ENCODE measurements around the gene NR3C2.

The NR3C2 gene

DNA sequence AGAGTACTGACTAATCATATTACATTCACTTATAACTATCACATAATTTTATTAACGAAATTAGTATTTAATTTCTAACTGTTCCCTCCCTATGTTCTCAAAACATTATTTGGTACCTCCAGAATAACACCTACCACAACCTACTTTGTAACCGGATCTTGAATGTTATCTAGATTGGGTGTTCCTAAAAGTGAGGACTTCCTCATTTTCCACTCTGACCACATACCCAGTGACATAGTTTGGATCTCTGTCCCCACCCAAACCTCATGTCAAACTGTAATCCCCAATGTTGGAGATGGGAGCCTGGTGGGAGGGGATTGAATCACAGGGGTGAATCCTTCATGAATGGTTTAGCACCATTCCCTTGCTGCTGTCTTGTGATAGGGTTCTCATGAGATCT is 21.8 kb downstream of the NR3C2 start:
- Histone ChIP-seq H3K36me3 (ENCODE audit: insufficient read depth, low read length) (no peaks in the 10 kb centered on the region), H3F3A (ENCODE audit: insufficient read depth, low read length) (no peaks in the 10 kb centered on the region), H3K4me1 (ENCODE audit: insufficient read depth, low read length, severe bottlenecking) (peaks cover 18% of the 10 kb centered on the region), H3K27me3 (ENCODE audit: insufficient read depth, low read length) (no peaks in the 10 kb centered on the region), H3K9me3 (ENCODE audit: low read length) (no peaks in the 10 kb centered on the region), H3K4me2 (ENCODE audit: low read length) (no peak overlapping the region), H2AFZ (ENCODE audit: low read length) (no peak overlapping the region), H4K20me1 (ENCODE audit: insufficient read depth, low read length) (no peaks in the 10 kb centered on the region), H3K9me2 (ENCODE audit: low read depth, low read length) (no peaks in the 10 kb centered on the region), H3K27ac (ENCODE audit: low read depth, low read length, poor library complexity, severe bottlenecking) (no peak overlapping the region), H3K79me2 (ENCODE audit: insufficient read depth, low read length) (peaks cover 4% of the 10 kb centered on the region; the same call in 1 of the 2 replicates), H3K9ac (ENCODE audit: low read length) (no peak overlapping the region), H3K4me3 (ENCODE audit: low read depth, low read length, poor library complexity, severe bottlenecking) (no peak overlapping the region)
- TF ChIP-seq EZH2 (IDR thresholded peaks at IDR 0.05; ENCODE audit: borderline replicate concordance, low read length) (no peak), CTCF (IDR thresholded peaks at IDR 0.05; ENCODE audit: low read length) (no peak)

DNA sequence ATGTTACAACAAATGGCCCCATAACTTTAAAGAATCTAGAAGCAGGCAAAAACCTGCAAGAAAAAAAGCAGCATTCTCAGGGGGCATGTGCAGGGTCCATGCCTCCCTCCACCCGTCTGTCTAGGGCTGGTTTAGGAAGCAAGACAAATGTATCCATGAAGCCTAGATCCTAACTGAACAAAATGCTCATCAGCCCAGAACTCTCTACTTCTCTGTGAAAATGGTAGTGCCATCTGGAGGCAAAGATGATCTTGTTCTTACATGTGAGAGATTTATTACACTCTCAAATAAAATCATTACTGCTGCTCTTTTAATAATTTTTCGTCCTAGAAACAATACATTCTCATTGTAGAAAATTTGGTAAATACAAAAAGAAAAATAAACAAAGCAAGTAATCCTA is 26.7 kb downstream of the NR3C2 start:
- Histone ChIP-seq H4K20me1 (ENCODE audit: insufficient read depth, low read length) (no peaks in the 10 kb centered on the region), H3K9me3 (ENCODE audit: low read length) (no peaks in the 10 kb centered on the region), H3K9me2 (ENCODE audit: low read depth, low read length) (no peaks in the 10 kb centered on the region), H3K9ac (ENCODE audit: low read length) (no peak overlapping the region), H3K4me3 (ENCODE audit: low read depth, low read length, poor library complexity, severe bottlenecking) (no peak overlapping the region), H3K27ac (ENCODE audit: low read depth, low read length, poor library complexity, severe bottlenecking) (no peak overlapping the region), H3K4me2 (ENCODE audit: low read length) (no peak overlapping the region), H3F3A (ENCODE audit: insufficient read depth, low read length) (no peaks in the 10 kb centered on the region), H2AFZ (ENCODE audit: low read length) (no peak overlapping the region), H3K36me3 (ENCODE audit: insufficient read depth, low read length) (no peaks in the 10 kb centered on the region), H3K79me2 (ENCODE audit: insufficient read depth, low read length) (no peaks in the 10 kb centered on the region), H3K4me1 (ENCODE audit: insufficient read depth, low read length, severe bottlenecking) (peaks cover 6% of the 10 kb centered on the region), H3K27me3 (ENCODE audit: insufficient read depth, low read length) (no peaks in the 10 kb centered on the region)
- no peak for TF ChIP-seq EZH2 (IDR thresholded peaks at IDR 0.05; ENCODE audit: borderline replicate concordance, low read length)
- no peak; the same call in 1 of the 2 replicates for TF ChIP-seq CTCF (IDR thresholded peaks at IDR 0.05; ENCODE audit: low read length)

DNA sequence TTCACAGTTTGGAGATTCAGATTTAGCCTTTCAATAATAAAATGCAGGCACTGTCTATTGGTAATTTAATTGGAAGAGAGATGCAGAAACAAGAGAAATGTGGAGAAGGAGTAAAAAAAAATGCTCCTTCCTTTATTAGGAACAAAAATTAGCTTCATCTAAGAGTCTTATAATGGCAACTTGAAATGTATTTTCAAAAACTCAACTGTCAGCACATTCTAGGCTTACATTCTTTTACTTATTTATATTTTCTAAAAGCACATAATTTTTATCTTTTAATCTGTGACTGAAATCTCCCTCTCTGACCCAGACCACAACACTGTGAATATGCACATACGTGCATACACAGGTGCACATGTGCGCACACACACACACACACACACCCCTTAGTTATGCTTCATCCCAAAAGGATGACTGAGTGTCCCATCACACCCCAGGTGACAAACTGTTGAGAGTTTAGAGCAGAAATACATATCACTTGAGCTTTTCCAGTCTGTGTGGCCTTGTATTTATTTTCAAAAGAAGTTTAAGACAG is 29.7 kb downstream of the NR3C2 start:
- H3K9me3 ChIP-seq (ENCODE audit: low read length) = no peaks in the 10 kb centered on the region
- no peak overlapping the region for H3K9ac ChIP-seq (ENCODE audit: low read length)
- no peaks in the 10 kb centered on the region for H3K36me3 ChIP-seq (ENCODE audit: insufficient read depth, low read length)
- no peaks in the 10 kb centered on the region for H3K79me2 ChIP-seq (ENCODE audit: insufficient read depth, low read length)
- H3F3A ChIP-seq (ENCODE audit: insufficient read depth, low read length) = no peaks in the 10 kb centered on the region
- H3K4me1 ChIP-seq (ENCODE audit: insufficient read depth, low read length, severe bottlenecking) = no peaks in the 10 kb centered on the region
- H3K9me2 ChIP-seq (ENCODE audit: low read depth, low read length) = no peaks in the 10 kb centered on the region
- TF ChIP-seq CTCF (IDR thresholded peaks at IDR 0.05; ENCODE audit: low read length) (no peak), EZH2 (IDR thresholded peaks at IDR 0.05; ENCODE audit: borderline replicate concordance, low read length) (no peak)
- no peak overlapping the region for H2AFZ ChIP-seq (ENCODE audit: low read length)
- no peaks in the 10 kb centered on the region for H4K20me1 ChIP-seq (ENCODE audit: insufficient read depth, low read length)
- H3K27ac ChIP-seq (ENCODE audit: low read depth, low read length, poor library complexity, severe bottlenecking) = no peak overlapping the region
- H3K4me2 ChIP-seq (ENCODE audit: low read length) = no peak overlapping the region
- no peaks in the 10 kb centered on the region for H3K27me3 ChIP-seq (ENCODE audit: insufficient read depth, low read length)
- no peak overlapping the region for H3K4me3 ChIP-seq (ENCODE audit: low read depth, low read length, poor library complexity, severe bottlenecking)

Data from OCI-LY1 (cell line).